Measurements from ENCODE around the gene RTN4R. TPM values are rescaled to one million over a fixed set of nuclear protein-coding genes. Genes with fewer than 3 reads are reported as not detected.
"Not testable (repeated sequence)": the region's sequence is repeated elsewhere in the genome, so short reads cannot be mapped to it uniquely, and the experiment has no call there.

The RTN4R gene
- polyA plus RNA-seq (ENCODE audit: insufficient read length) = 3.4 TPM
- long read RNA-seq, donor 1, transcript RTN4R-201 (2 exons, 2,157 nt) = major isoform, 5 of 6 reads
- long read RNA-seq, donor 1, partial matches to known transcripts = 0 of 6 reads
- long read RNA-seq, donor 1, other reads (novel, unspliced or antisense) = 0 of 6 reads
- long read RNA-seq, donor 2, partial matches to known transcripts = 0 of 2 reads
- long read RNA-seq, donor 2, other reads (novel, unspliced or antisense) = 0 of 2 reads
- long read RNA-seq, donor 3, partial matches to known transcripts = 0 of 3 reads
- long read RNA-seq, donor 3, other reads (novel, unspliced or antisense) = 0 of 3 reads
- long read RNA-seq, donor 4, partial matches to known transcripts = 0 of 1 reads
- long read RNA-seq, donor 4, other reads (novel, unspliced or antisense) = 0 of 1 reads
- long read RNA-seq, donor 5, transcript RTN4R-201 (2 exons, 2,157 nt) = major isoform, 7 of 8 reads
- long read RNA-seq, donor 5, partial matches to known transcripts = 0 of 8 reads
- long read RNA-seq, donor 5, other reads (novel, unspliced or antisense) = 0 of 8 reads
- long read RNA-seq, donor 6, transcript RTN4R-201 (2 exons, 2,157 nt) = major isoform, 7 of 7 reads
- long read RNA-seq, donor 6, partial matches to known transcripts = 0 of 7 reads
- long read RNA-seq, donor 6, other reads (novel, unspliced or antisense) = 0 of 7 reads
- long read RNA-seq, donor 7, partial matches to known transcripts = 0 of 5 reads
- long read RNA-seq, donor 7, other reads (novel, unspliced or antisense) = 0 of 5 reads
- long read RNA-seq, donor 8, partial matches to known transcripts = 0 of 2 reads
- long read RNA-seq, donor 8, other reads (novel, unspliced or antisense) = 0 of 2 reads

GRCh38 chr22:20268279-20269012 lies at the start of gene RTN4R:
Gene RTN4R (minus strand): TSS chr22:20268318. CDS start chr22:20268092, 226 bp downstream.
- DNase-seq = no peak

DNA sequence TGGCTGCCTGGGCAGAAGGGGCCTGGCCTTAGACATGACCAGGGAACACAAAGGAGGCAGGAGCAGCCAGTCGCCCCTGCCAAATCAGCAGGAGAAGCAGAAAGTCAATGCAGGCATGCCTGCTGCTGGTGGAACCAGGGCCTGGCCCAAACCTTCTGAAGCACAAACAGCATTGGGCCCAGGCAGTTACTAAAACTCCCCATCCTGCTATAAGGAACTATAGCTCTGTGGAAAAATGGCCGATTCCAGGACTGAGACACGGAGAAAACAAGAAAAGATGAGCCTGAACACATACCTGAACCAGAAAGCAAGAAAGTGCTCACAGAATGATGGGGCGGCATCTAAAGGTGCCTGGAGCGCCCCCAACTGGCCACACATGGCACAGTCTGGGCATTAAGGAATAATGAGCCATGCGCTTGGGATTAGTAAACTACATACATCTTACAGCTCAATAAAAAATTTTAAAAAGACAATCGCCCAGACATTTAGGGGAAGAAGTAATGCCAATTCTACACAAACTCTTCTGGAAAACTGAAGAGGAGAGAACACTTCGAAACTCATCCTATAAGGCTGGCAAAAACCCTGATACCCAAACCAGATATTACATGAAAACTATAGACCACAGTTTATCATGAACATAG lies 49.4 kb upstream of the RTN4R start:
- DNase-seq = not testable (repeated sequence)

DNA sequence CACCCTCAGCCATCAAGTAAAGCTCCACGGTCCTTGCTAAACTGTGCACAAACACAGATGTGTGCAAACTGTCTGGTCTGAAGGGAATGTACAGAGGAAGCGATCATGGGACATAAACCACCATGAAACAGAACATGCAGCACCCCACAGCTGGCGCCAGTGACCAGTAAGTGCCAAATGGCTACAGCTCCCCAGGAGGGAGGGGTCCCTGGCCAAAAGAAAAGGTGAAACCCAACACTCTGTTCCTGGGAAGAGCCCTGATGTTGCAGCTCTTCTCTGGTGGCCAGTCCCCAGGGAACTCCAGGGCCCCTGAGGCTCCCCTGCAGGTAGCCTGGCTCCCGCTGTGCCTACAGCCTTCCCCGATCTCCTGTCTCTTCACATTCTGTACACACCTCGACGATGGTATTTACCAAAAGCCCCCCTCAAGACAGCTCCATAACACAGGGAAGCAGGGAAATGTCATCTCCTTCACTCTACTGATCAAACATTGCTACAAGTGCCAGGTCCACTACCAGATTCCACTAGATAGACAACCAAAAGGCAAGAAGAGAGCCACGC lies 48.8 kb upstream of the RTN4R start:
- DNase-seq = no peak

DNA sequence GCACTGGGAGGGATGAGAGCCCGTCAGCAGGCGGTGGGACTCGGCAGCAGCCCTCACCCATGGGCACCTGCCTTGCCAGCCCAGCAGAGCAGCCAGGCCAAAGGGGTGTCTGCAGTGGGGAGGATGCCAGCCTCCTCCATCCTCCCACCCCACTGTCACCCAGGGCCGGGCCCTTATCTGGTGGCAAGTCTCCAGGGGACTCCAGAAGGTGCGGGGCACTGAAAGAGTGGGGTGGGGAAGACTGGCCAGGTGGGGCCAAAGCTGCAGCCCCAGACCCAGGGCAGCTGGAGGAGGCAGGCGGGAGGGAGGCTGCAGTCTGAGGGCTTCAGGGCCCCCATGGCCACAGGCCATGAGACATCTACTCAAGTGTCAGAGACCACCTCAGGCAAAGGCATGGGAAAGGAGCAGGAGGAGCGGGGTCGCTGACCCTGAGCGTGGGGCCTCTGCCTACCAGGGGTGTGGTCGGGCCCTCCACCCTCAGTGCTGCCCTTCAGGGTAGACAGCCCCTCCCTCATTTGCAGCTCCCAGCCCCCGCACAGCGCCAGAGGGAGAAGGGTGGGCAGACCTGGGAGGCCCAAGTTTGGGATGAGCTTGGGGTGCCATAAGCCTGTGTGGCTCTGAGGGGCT lies 48.2 kb upstream of the RTN4R start:
- DNase-seq = no peak

GRCh38 chr22:20315337-20316216 lies 47.5 kb upstream of the RTN4R start:
- DNase-seq = no peak

- not testable (repeated sequence) for DNase-seq
Observed at GRCh38 chr22:20314741-20315336, 46.7 kb upstream of the RTN4R start.

DNA sequence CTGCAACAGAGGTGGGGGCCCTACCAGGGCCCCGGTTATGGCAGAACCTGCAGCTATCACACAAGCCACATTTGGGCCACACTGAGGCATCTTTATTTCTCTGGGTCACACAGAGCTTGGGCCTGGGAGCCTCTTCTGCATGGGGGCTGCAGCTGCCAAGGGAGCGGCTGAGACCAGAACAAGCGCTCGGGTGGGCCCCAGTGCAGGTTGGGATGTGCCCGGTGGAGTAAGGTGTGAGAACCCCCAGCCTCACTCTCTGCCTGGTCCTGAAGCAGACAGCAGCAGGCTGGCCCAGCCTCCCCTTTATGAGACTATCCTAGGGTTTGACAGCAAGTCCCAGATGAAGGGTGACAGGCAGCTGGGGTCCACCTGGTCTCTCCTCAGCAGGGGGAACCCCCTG lies 46.1 kb upstream of the RTN4R start:
- not testable (repeated sequence) for DNase-seq

- not testable (repeated sequence) for DNase-seq
Observed at GRCh38 chr22:20313306-20314077, 45.4 kb upstream of the RTN4R start.

- DNase-seq = no peak
Observed at GRCh38 chr22:20312396-20313191, 44.5 kb upstream of the RTN4R start.

DNA sequence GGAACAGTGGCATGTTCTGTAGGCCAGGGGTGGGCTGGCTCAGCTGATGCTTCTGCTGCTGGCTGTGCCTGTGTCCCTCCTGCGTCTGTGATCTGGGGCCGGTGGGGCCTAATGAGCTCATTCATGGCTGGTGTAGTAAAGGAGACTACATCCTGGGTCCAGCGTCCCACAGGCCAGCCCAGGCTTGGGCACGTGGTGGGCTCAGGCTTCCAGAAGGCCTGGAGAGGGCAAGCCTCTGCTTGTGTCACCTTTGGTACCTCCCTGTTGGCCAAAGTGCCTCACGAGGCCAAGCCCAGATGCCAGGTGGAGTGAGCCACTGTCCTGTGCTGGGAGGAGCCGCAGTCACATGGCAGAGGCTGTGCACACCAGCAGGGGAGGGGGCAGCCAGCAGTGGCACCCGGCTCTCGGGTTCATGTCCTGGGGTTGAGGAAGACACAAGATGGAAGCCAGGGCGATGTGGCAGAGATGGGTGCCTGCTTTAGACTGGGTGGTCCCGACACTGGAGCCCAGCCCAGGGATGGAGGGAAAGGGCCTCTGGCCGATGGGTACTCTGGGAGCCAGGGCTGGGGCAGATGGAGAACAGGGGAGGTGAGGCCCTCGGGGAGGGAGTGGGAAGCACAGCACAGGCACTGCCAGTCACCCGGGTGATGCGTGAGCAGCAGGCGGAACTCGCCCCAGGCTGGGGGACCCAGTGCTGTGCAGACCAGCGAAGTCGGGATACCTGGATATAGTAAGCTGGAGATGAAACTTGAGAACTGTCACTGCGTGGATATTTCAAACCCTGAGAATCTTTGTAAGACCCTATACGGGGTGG lies 43.3 kb upstream of the RTN4R start:
- DNase-seq = not testable (repeated sequence)

DNA sequence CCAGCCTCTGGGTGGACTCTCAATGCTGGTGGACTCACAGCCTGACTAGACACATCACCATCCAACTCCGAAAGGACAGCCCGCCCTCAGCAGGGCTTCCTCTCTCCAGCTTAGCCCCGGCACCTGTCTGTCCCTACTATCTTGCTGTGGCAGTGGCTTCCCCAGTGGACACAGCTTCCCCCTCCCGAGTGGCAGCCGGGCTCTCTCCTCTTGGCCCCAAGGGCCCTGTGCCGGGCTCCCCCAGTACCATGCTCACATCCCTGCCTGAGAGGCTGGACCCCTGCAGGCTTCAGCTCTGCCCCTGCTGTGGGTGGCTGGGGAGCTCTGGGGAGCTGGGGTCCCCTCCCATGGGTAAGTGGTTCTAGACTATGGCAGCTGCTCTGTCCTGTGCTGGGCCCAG lies 42.7 kb upstream of the RTN4R start:
- DNase-seq = not testable (repeated sequence)

DNA sequence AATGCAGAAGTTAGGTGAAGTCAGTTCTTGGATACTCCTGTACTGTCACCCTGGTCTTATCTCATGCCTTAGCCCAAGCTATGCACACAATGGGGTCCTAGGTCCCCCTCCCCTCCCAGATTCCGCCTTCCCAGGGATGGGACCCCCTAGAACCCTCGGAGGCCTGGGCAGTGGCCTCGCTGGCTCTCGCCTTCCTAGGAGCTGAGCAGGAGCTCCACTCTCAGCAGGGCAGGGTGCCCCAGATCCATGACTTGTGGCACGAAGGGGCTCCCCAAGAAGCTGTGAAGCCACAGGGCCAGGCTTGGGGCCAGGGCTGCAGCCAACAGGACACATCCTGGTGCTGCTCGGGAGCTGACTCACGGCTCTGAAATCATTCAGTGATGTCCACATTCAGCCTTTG lies 42.1 kb upstream of the RTN4R start:
- DNase-seq = not testable (repeated sequence)

DNA sequence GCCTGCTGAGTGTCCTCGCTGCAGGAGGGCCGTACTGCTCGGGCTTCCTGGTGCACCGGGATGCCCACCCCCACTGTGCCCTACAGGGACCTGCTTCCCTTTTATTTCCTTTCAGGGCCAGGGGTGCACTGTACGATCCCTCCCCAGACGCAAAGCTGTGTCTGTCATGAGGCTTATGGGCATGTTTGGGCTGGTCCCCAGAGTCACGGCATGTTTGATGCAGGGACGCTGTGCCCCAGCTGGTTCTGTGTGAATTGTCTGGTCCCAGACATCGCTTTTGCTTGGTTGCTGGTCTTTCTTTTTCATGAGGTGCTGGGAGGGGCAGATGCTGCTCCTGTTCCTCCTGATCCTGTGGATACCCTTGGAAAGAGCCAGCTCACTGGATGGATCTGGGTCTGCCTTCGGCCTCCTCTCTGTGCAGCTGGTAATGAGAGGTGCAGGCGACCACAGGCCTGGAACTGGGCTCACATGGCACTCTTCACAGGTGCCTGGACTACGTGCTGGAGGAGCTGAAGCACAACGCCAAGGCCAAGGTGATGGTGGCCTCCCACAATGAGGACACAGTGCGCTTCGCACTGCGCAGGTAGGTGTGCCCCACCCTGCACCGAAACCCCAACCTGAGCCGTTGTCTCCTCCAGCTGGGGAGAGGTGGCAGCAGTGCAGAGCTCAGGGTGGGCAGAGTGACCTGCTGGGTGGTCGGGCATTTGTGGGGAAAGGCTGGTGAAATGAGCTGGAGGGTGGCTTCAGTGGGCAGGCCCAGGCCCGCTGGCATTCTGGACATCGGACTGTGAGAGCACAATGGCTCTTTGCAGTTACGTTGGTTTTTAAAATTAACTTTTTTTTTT lies 40.9 kb upstream of the RTN4R start:
- not testable (repeated sequence) for DNase-seq

DNA sequence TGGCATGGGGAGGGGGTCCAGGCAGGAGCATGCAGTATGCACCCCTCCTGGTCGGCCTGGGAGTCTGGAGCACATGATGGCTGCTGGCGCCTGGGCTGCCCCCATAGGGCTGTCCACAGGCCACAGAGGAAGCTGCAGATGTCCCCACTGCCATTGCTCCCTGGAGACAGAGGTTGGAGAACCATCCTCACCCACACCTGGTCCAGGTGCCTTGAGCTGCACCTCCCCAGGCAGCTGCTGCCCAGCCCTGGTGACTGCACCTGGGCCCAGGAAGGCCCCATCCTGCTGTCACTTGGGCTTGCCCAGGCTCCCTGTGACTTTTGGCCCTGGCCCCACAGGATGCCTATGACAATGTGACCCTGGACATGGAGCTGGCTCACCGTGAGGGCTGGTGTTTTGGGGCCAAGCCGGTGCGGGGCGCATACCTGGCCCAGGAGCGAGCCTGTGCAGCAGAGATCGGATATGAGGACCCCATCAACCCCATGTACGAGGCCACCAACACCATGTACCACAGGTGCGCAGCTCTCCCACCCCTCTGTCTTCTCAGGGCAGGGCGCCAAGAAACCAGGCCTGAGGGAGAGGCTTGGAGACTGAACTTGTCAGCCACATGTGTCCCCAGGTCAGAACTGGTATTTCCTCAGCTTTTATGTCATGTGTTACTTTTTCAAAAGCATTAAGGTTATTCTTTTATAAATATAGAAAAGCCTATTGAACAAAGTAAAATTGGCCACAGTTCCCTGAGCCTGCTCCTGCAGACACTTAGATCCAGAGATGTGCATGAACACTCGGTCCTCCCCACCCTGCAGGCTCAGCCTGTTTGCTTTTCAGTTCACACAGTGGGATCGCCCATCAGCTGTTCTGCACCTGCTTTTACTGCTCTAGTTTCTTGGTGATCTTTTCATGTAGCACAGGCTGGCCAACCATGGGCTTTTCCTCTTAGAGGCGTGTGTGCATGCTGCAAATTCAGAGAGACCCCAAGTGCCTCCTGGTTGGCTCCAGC lies 39.6 kb upstream of the RTN4R start:
- not testable (repeated sequence) for DNase-seq
